CD4-positive, alpha-beta T cell treated with Interleukin-1 beta for 1 hour (primary cell): Measurements from ENCODE around the gene CPB1.

ENCODE experiments used
- DNase-seq, 2 donors: peaks; one replicate each; pipeline ENCODE4 v3.0.0-alpha.2; 2020 to 2022

CPB1 gene

DNA sequence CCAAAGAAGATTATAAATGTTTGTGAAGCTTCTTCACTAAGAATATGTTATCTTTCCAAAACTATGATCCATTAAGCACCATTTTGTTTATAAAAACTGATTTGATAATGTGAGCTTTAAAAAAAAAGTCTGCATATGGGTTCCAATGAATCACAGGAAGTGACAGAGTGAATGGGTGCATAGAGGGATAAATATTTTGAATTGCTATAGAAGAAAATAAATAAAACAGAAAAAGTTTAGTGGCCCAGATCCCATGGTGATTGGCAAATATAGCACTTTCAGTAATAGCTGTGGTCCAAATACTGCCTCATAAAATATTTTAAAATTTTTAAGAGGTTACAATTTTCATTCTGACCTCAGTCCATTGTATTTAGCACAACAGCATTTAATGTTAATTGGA, 56.6 kb downstream of the CPB1 start:
- no peak for DNase-seq

DNA sequence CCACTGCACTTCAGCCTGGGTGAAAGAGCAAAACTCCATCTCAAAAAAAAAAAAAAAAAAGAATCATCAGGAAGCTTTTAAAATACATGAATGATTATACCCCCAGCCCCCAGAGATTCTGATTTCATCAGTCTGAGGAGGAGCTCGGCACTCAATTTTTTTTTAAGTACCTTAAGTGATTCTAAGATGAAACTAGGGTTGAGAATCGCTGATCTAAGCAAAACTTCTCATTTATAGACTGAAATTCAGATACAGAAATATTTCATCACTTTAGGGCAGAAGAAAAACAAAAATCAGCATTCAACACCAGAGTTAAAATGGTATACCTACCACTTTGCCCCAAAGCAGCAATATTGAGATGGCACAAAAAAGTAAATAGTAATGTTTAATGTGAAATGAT, 62.2 kb downstream of the CPB1 start:
- DNase-seq = no peak

DNA sequence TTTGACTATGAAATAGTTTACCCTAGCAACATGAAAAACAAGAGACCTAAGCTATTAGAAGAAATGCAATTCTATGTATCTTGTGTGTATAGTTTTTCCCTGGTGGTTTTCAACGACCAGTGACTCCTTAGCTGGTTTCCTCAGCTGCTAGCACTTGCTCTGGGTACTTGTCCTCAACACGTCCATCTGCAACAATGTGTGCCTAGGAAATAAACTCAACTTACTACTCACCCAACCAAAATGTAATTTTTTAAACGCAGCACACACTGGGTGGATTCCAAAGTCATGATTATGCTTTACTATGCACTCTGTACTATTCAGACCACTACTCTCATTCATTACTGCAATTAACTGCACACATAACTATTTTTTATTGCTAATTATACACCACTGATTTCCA, 68.5 kb downstream of the CPB1 start:
- DNase-seq = no peak

DNA sequence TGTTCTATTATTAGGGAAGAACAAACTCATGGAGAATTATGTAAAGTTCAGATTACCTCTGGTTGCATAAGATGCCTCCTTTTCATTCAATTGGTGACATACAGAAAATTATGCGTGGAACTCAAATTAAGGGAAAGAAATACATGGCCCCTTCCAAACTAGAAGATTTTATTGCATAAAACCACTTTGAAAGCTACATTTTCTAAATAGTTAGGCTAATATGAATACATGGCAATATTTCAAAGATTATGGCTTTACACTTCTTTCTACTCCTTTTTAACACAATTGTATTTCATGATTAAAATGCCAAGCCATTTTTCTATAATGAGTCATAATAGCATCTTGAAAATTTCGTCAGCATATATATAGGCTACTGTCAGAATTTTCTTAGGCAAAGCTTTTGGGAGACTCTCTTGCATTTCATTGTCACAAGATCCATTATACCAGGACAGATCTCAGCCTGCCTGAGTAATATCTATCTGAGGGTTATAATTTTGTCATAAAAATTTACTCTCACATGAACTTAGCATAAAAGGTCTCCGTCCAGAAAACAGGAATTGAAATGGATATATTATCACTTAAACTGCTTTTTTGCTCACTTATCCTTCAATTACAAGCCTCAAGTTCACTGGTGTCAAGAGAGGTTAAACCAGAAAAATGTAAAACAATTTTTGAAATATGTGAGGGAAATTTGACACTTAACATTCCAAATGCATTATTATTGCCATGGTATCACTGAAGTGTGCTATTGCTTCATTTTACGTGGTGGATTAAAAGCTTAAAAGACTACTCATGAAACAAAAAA, 74.6 kb downstream of the CPB1 start:
- DNase-seq = no peak

DNA sequence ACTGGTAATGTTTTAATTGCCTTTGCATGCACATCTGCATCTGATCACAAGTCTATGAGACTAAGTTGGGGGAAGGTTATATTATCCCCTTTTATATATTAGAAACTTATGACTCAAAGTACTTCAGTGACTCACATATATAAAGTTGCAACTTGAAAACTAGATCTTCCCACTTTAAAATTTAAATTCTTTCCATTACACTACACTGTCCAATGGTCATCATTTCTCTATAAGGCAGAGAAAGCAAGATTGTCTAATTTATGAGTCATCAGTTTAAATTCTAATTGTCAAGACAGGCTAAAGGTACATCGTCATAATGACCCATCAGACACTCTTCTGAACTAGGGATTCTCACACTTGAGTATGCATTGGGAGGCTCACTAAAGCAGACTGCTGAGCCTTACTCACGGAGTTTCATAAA, 75.4 kb downstream of the CPB1 start:
- no peak for DNase-seq

DNA sequence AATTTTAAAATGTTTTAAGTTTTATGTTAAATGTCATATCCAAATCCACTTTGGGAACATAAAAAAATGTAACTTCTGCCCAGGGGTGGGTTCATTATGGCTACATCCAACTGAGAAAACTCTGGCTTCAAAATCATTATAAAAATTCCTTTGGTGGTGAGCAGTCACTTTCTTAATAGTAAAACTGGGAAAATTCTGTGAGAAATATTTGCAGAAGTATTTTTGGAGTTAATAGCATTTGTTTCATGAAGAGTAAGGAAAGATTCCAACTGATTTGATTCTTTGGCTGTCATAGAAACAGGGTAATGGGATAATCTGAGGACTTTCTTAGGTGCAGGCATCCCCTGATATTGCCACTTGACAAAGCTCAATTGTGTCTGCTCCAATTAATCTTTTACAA, 76.3 kb downstream of the CPB1 start:
- DNase-seq = no peak

DNA sequence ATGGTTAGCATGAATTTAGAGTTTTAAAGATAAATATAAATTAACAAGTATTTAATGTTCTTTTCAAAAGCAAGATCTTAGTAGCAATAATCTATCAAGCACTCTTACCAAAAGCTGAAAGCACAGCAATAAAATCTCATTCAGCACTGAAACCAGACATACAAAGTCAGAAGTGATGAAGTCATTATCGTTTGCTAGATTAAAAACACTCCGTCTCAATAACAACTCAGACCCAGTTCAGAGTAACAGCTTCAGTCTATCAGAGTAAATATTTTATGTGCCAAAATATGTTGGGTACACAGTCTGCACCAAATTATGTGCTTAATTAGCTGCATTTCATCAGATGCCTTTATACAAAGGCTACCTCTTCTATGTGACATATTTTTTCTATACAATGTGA, 79.1 kb downstream of the CPB1 start:
- no peak for DNase-seq
